B cell (primary cell): ENCODE data around the gene ATF4. TPM values are rescaled to one million over a fixed set of nuclear protein-coding genes. Genes with fewer than 3 reads are reported as not detected.

Experiments used
- ATAC-seq: fragments of 200-7000 bp; cut with Tn5 transposase; one replicate; pipeline ENCODE4 v1.10.0; 2021; ENCODE audit warnings: low read depth, mild to moderate bottlenecking, moderate number of reproducible peaks, moderate library complexity
- CTCF ChIA-PET: fragments of 350-600 bp; sonication (Branson Sonifier 250); formaldehyde crosslinking; loops from one replicate; lab custom pipeline; 2021; ENCODE audit warnings: antibody characterized with exemption, inconsistent platforms; lab: Charles Lee
- POLR2A ChIA-PET: fragments of 350-600 bp; sonication (Branson Sonifier 250); formaldehyde crosslinking; loops from one replicate; lab custom pipeline; 2021; ENCODE audit warnings: antibody characterized with exemption; lab: Charles Lee
- DNase-seq: peaks from one replicate; pipeline ENCODE4 v3.0.0; 2013
- H2AFZ ChIP-seq: 2 replicates; pipeline ENCODE4 v1.6.1; 2012; ENCODE audit warnings: mild to moderate bottlenecking, low read depth, low read length; ENCODE audit not compliant: insufficient read depth, poor library complexity, severe bottlenecking
- H3K27ac ChIP-seq, 2 donors: 1 replicate in 1 of 2; 2 replicates in 1 of 2; pipeline ENCODE4 v1.5.1; 2012 to 2013; ENCODE audit warnings: low read length in 2 of 2, mild to moderate bottlenecking in 2 of 2, moderate library complexity in 1 of 2
- H3K27me3 ChIP-seq, 4 experiments: fragments of 200-600 bp in 1 of 4; sonication (generic) in 1 of 4; replicated peaks in 1 of 4; 1 replicate in 2 of 4; 2 replicates in 2 of 4; pipeline versions ENCODE4 v1.6.1 to v1.7.0; 2013 to 2016; ENCODE audit warnings: low read length in 3 of 4, mild to moderate bottlenecking in 2 of 4, mixed read lengths in 1 of 4, moderate library complexity in 1 of 4; ENCODE audit not compliant: insufficient read depth in 4 of 4, control insufficient read depth in 3 of 4; ENCODE audit errors: control extremely low read depth in 1 of 4
- H3K36me3 ChIP-seq, 2 experiments: replicated peaks in 1 of 2; 1 replicate in 1 of 2; 2 replicates in 1 of 2; pipeline versions ENCODE4 v1.6.1 to v1.7.1; 2013; ENCODE audit warnings: low read length in 1 of 2; ENCODE audit not compliant: insufficient read depth in 2 of 2, control insufficient read depth in 1 of 2; ENCODE audit errors: control extremely low read depth in 1 of 2, extremely low read depth in 1 of 2
- H3K4me1 ChIP-seq, 2 donors: fragments of 200-600 bp in 1 of 2; sonication (generic) in 1 of 2; 1 replicate in 1 of 2; 2 replicates in 1 of 2; pipeline versions ENCODE4 v1.5.1 to v1.6.1; 2013 to 2017; ENCODE audit warnings: low read length in 2 of 2; ENCODE audit not compliant: control insufficient read depth in 2 of 2, insufficient read depth in 2 of 2
- H3K4me2 ChIP-seq: replicated peaks from 2 replicates; pipeline ENCODE3; 2012; ENCODE audit warnings: mild to moderate bottlenecking, low read depth, low read length; ENCODE audit not compliant: poor library complexity, severe bottlenecking
- H3K4me3 ChIP-seq, 5 experiments: fragments of 200-600 bp in 1 of 5; sonication (generic) in 1 of 5; 1 replicate in 3 of 5; 2 replicates in 2 of 5; pipeline versions ENCODE4 v1.5.1 to v1.7.0; 2011 to 2016; ENCODE audit warnings: low read length in 4 of 5, mild to moderate bottlenecking in 4 of 5, low read depth in 2 of 5, control low read depth in 1 of 5, moderate library complexity in 1 of 5; ENCODE audit not compliant: insufficient read depth in 1 of 5; ENCODE audit errors: control extremely low read depth in 1 of 5, extremely low read depth in 1 of 5
- H3K79me2 ChIP-seq: fragments of 200-600 bp; sonication (generic); one replicate; pipeline ENCODE4 v1.6.0; 2016; ENCODE audit warnings: low read length; ENCODE audit not compliant: control insufficient read depth, insufficient read depth
- H3K9ac ChIP-seq: fragments of 200-600 bp; sonication (generic); 2 replicates; pipeline ENCODE4 v1.6.1; 2017; ENCODE audit warnings: mild to moderate bottlenecking, low read length, moderate library complexity
- H3K9me3 ChIP-seq, 3 donors: one replicate each; pipeline versions ENCODE4 v1.6.1 to v1.7.1; 2013; ENCODE audit warnings: low read length in 2 of 3; ENCODE audit not compliant: control insufficient read depth in 2 of 3, insufficient read depth in 1 of 3; ENCODE audit errors: control extremely low read depth in 1 of 3
- H4K20me1 ChIP-seq: 2 replicates; pipeline ENCODE4 v1.6.0; 2012; ENCODE audit warnings: mild to moderate bottlenecking, low read length; ENCODE audit not compliant: insufficient read depth, control insufficient read depth, poor library complexity, severe bottlenecking
- H3K27ac Mint-ChIP-seq: one replicate; pipeline ENCODE4 v1.8.0; 2021; ENCODE audit warnings: mixed read lengths
- H3K27me3 Mint-ChIP-seq: one replicate; pipeline ENCODE4 v1.8.0; 2021; ENCODE audit warnings: mixed read lengths
- H3K4me1 Mint-ChIP-seq: one replicate; pipeline ENCODE4 v1.8.0; 2021; ENCODE audit warnings: mixed read lengths
- H3K4me3 Mint-ChIP-seq: one replicate; pipeline ENCODE4 v1.8.0; 2021; ENCODE audit warnings: mixed read lengths
- H3K9me3 Mint-ChIP-seq: one replicate; pipeline ENCODE4 v1.8.0; 2022; ENCODE audit warnings: mixed read lengths; ENCODE audit not compliant: insufficient read depth
- CTCF ChIP-seq: fragments of 200-600 bp; IDR thresholded peaks from one replicate; pipeline ENCODE4 v1.8.0; 2022; ENCODE audit warnings: antibody characterized with exemption, mild to moderate bottlenecking
- EZH2 ChIP-seq: IDR thresholded peaks from 2 replicates; pipeline ENCODE4 v1.6.1; 2012; ENCODE audit warnings: borderline replicate concordance, low read depth, mild to moderate bottlenecking, moderate library complexity, low read length; ENCODE audit not compliant: insufficient read depth, poor library complexity, severe bottlenecking
- WGBS: methylation state at CpG from one replicate; pipeline ENCODE4 v1.1.5; 2013; ENCODE audit warnings: missing lambda C conversion rate; ENCODE audit not compliant: insufficient coverage; 5-methylcytosine and 5-hydroxymethylcytosine counted together
- intact Hi-C: fragments of 100-400 bp; cut with micrococcal nuclease; formaldehyde crosslinking; loops from one replicate; pipeline ENCODE4 v1.10.0; 2022
- polyA minus RNA-seq: library from RNA; depleted of rRNA, polyadenylated mRNA; stranded (reverse); fragments of >200 nt; gene quantifications from 2 replicates; pipeline ENCODE4 v1.2.3, GENCODE V29; 2012
- polyA plus RNA-seq: library from polyadenylated mRNA; depleted of rRNA; stranded (reverse); fragments of >200 nt; gene quantifications from 2 replicates; pipeline ENCODE4 v1.2.3, GENCODE V29; 2012
- total RNA-seq, 2 donors: library from RNA; stranded (reverse); fragments of 120-200 nt in 1 of 2; gene quantifications; 1 replicate in 1 of 2; 2 replicates in 1 of 2; pipeline versions ENCODE4 v1.2.3 to v1.2.4, GENCODE V29; 2013 to 2022

Gene ATF4, protein sequence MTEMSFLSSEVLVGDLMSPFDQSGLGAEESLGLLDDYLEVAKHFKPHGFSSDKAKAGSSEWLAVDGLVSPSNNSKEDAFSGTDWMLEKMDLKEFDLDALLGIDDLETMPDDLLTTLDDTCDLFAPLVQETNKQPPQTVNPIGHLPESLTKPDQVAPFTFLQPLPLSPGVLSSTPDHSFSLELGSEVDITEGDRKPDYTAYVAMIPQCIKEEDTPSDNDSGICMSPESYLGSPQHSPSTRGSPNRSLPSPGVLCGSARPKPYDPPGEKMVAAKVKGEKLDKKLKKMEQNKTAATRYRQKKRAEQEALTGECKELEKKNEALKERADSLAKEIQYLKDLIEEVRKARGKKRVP
- 236 and 244 TPM in 2 replicates for total RNA-seq
- 207 TPM for total RNA-seq (2013)
- 678 and 680 TPM in 2 replicates for polyA plus RNA-seq
- polyA minus RNA-seq = 142 and 185 TPM in 2 replicates

GRCh38 chr22:39520226-39521105 is at the start of gene ATF4:
Gene ATF4, plus strand, starts transcription at chr22:39520562. Its CDS starts 884 bp downstream, at chr22:39521446.
- CTCF ChIA-PET = interaction anchor here (0.6 to 2.6 kb wide), 26 partner anchors 9 to 828 kb away, joined by 3 to 54 read pairs (median 4); partner anchors contain the start of genes MIEF1, RPL3, RPS19BP1 and TAB1
- Mint-ChIP-seq H3K27me3 (no peaks in the 10 kb centered on the region), H3K4me3 (peak within 1 kb of the TSS; percentile 94), H3K9me3 (no peaks in the 10 kb centered on the region), H3K4me1 (peaks cover 60% of the 10 kb centered on the region), H3K27ac (peak within 1 kb of the TSS; percentile 98)
- peak within 1 kb of the TSS; percentile 100 for H3K9ac ChIP-seq
- no peaks in the 10 kb centered on the region for H3K9me3 ChIP-seq
- POLR2A ChIA-PET = interaction anchor here (0.5 to 2.5 kb wide), 24 partner anchors 10 to 1888 kb away, joined by 3 to 57 read pairs (median 6); partner anchors contain the start of genes MIEF1, RPL3, RPS19BP1 and TAB1
- H3K4me1 ChIP-seq = peaks cover 31 to 50% of the 10 kb centered on the region in 2 donors
- peak within 1 kb of the TSS; percentile 82 to 100 (median 99) for H3K4me3 ChIP-seq
- intact Hi-C loops = loop anchor here (1.0 to 10.0 kb wide), 8 partner anchors 12 to 646 kb away; partner anchors contain the start of genes CBX6, CBX7, MIEF1 and RPL3
- peaks cover 62% of the 10 kb centered on the region for H3K79me2 ChIP-seq
- TF ChIP-seq EZH2 (no peak), CTCF (no peak)
- under 1% methylated on average over 84 of the region's 86 CpGs for WGBS
- ATAC-seq (peak; percentile 59), DNase-seq (peak; percentile 100)
- no peaks in the 10 kb centered on the region for H3K27me3 ChIP-seq
- peak within 1 kb of the TSS; percentile 91 to 95 for H3K27ac ChIP-seq
- peak within 1 kb of the TSS; percentile 93 for H3K4me2 ChIP-seq
- peaks cover 55% of the 10 kb centered on the region for H4K20me1 ChIP-seq
- peak within 1 kb of the TSS; percentile 91 for H2AFZ ChIP-seq
- H3K36me3 ChIP-seq = peaks cover 0 to 40% of the 10 kb centered on the region in 2 experiments
